KOPT-K1 (cell line): ENCODE data around the gene C12orf57.

ENCODE experiments used
- H3K27ac ChIP-seq: fragments of 200-600 bp; sonication (generic); 2 replicates; pipeline ENCODE4 v1.5.1; 2016; ENCODE audit warnings: antibody characterized with exemption, mild to moderate bottlenecking, low read depth, low read length; ENCODE audit not compliant: poor library complexity, severe bottlenecking
- H3K36me3 ChIP-seq: fragments of 200-600 bp; sonication (generic); 2 replicates; pipeline ENCODE4 v1.5.1; 2017; ENCODE audit warnings: antibody characterized with exemption, mild to moderate bottlenecking, low read length, moderate library complexity; ENCODE audit not compliant: insufficient read depth
- H3K9me3 ChIP-seq: fragments of 200-600 bp; sonication (generic); 2 replicates; pipeline ENCODE4 v1.5.1; 2017; ENCODE audit warnings: antibody characterized with exemption, low read length, mild to moderate bottlenecking; ENCODE audit not compliant: insufficient read depth, poor library complexity, severe bottlenecking

Gene C12orf57

GRCh38 chr12:6941782-6942181, 2.0 kb upstream of the C12orf57 start:
- peaks cover 16% of the 10 kb centered on the region; the same call in 1 of the 2 replicates for H3K36me3 ChIP-seq
- no peak overlapping the region for H3K27ac ChIP-seq

DNA sequence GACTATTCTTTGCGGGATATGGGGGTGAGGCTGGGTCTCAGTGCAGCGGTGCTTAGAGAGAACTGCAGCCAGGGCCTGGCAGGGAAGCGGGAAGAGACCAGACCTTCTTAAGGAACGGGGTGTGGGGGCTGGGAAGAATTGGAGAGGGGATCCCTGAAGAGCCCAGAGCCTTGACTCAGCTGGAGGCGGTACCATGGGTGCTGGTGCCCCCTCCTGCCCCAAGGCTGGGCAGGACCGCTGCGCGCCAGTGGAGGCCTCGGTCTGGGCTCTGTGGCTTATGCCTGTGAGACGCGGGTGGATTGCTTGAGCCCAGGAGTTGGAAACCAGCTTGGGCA, 1.5 kb upstream of the C12orf57 start:
- Histone ChIP-seq H3K9me3 (no peaks in the 10 kb centered on the region), H3K36me3 (peaks cover 16% of the 10 kb centered on the region; the same call in 1 of the 2 replicates), H3K27ac (peak overlapping the region; percentile 93)

More at GRCh38 chr12:6941782-6942181, 2.0 kb upstream of the C12orf57 start:
- no peaks in the 10 kb centered on the region for H3K9me3 ChIP-seq

DNA sequence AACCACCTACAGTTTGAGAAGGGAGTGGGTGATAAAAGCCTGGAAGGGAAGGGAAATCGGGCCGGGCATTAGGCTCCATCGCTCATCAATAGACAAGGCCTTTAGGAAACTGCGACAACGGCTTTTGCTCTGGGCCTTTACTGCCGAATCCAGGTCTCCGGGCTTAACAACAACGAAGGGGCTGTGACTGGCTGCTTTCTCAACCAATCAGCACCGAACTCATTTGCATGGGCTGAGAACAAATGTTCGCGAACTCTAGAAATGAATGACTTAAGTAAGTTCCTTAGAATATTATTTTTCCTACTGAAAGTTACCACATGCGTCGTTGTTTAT, 467 bp upstream of the C12orf57 start:
- H3K36me3 ChIP-seq, result peaks cover 16% of the 10 kb centered on the region; the same call in 1 of the 2 replicates
- peak overlapping the region; percentile 93 for H3K27ac ChIP-seq
- no peaks in the 10 kb centered on the region for H3K9me3 ChIP-seq

DNA sequence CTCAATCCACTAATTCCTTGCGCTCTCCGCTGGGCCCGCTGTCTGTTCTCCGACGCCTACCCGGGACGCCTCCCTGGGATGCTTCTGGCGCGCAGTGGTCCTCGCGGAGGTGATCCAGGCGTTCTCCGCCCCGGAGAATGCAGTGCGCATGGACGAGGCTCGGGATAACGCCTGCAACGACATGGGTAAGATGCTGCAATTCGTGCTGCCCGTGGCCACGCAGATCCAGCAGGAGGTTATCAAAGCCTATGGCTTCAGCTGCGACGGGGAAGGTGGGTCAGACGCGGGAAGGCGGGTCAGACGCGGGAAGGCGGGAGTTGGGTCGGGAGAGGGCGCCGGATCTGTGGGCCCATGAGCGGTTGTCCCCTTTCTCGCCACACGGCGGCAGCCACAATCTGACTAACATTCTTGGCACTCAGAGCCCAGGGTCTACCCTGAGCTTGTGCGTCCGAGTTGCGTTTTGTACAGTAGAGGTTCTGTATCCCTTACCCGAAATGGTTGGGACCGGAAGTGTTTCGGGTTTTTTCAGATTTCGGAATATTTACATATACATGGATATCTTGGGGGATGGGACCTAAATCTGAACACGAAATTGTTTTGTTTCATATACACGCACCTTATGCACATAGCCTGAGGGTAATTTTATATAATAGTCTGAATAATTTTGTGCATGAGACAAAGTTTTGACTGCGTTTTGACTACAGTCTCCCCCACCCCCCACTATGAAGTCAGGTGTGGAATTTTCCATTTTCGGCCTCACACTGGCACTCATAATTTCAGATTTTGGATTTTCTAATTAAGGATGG, 762 bp downstream of the C12orf57 start:
- Histone ChIP-seq H3K27ac (peak overlapping the region; percentile 93), H3K9me3 (no peaks in the 10 kb centered on the region), H3K36me3 (peaks cover 16% of the 10 kb centered on the region; the same call in 1 of the 2 replicates)

DNA sequence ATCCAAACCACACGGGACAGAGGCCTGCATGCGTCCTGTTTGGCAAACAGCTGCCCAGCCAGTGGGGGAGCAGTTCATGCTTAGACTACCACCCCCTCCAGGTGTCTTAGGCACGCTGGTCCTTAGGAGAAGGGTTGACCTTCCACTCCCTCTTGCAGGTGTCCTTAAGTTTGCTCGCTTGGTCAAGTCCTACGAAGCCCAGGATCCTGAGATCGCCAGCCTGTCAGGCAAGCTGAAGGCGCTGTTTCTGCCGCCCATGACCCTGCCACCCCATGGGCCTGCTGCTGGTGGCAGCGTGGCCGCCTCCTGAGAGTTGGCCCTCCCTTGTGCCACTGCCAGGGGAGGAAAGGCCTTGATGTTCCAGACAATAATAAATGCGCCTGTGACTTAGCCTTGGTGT, 1.8 kb downstream of the C12orf57 start:
- Histone ChIP-seq H3K27ac (peak overlapping the region; percentile 93), H3K36me3 (peaks cover 12% of the 10 kb centered on the region; the same call in 1 of the 2 replicates)

DNA sequence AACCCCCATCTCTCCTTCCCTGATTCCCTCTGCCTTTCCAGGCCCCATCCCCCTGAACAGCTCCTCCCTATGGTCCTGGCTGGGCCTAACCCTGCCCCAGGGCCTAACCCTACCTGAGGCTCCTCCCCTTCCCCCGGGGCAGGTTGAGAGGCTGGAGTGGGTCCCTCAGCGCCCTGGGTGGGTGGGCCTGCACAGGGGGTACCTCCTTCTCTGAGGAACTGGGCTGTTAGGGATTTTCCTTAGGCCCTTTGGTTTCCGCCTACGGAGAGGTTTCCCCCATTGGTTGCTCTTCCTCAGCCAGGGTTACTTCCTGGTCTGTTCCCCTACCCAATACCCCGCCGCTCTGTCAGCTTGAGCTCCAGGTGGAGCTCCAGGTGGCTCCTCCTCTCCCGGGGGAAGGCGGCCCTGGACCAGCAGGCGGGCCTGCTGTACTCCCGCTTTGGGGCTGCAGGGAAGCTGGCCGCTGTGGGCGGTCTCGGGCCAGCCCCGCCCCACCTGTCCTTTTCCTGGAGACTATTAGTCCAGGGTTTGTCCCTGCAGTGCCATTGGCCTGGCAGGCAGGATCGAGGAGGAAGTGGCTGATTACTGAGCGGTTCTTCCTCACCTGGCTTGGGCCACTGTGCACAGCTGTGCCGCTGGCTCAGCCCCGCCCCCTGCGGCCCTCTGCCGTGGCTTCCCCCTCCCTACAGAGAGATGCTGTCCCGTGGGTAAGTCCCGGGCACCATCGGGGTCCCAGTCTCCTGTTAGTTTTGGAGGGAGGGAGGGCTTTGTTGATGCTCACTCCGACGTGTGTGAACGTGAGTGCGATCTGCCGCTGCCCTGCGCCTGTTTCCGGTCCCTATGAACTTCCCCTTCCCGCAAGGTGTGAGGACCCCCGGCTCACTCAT, 2.5 kb downstream of the C12orf57 start:
- Histone ChIP-seq H3K9me3 (no peaks in the 10 kb centered on the region), H3K27ac (peak overlapping the region; percentile 93), H3K36me3 (peaks cover 6% of the 10 kb centered on the region; the same call in 1 of the 2 replicates)

More for the DNA sequence above, 1.8 kb downstream of the C12orf57 start:
- H3K9me3 ChIP-seq, result no peaks in the 10 kb centered on the region

- no peak overlapping the region for H3K27ac ChIP-seq
- no peaks in the 10 kb centered on the region for H3K9me3 ChIP-seq
Observed at GRCh38 chr12:6946920-6947374, 3.1 kb downstream of the C12orf57 start.

DNA sequence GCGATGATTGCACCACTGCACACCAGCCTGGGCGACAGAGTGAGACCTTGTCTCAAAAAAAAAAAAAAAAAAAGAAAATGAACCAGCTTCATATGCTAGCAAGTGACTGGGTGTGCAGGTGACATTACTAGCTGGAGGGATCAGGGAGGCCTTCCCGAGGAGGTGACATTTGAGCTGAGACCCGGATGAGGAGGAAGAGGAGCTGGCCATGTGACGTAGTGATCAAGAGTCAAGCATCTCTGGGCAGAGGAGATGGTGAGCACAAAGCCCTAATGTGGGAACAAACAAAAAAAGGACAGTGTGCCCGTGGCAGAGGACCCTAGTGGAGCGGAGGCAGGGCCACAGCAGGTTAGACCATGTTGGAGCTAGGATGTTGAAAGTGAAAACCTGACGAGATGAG, 3.8 kb downstream of the C12orf57 start:
- Histone ChIP-seq H3K9me3 (no peaks in the 10 kb centered on the region), H3K27ac (no peak overlapping the region), H3K36me3 (no peaks in the 10 kb centered on the region)

More at GRCh38 chr12:6946920-6947374, 3.1 kb downstream of the C12orf57 start:
- no peaks in the 10 kb centered on the region for H3K36me3 ChIP-seq

- Histone ChIP-seq H3K36me3 (no peaks in the 10 kb centered on the region), H3K9me3 (no peaks in the 10 kb centered on the region), H3K27ac (peak overlapping the region; percentile 15)
Observed at GRCh38 chr12:6948873-6949594, 5.2 kb downstream of the C12orf57 start.

DNA sequence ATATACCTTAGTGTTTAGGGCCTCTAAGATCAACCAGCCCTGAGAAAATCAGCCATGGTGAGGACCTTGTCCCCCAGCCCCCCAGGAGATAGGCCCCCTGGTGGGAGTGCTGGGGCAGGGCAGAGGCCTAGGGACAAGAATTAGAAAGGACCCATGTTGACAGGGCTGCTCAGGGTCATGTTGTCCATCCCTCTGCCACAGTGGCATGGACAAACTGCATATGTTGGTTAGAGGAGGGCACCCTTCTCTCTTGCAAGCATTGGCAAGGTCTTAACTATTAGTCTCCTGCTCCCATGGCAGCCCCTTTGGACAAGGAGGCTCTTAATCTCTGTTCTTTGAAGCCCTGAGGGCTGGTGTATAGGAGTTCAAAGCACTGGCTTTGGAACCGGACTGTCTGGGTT, 6.6 kb downstream of the C12orf57 start:
- H3K36me3 ChIP-seq, result peaks cover 12% of the 10 kb centered on the region
- H3K27ac ChIP-seq, result peak overlapping the region; percentile 97
- H3K9me3 ChIP-seq, result no peaks in the 10 kb centered on the region

DNA sequence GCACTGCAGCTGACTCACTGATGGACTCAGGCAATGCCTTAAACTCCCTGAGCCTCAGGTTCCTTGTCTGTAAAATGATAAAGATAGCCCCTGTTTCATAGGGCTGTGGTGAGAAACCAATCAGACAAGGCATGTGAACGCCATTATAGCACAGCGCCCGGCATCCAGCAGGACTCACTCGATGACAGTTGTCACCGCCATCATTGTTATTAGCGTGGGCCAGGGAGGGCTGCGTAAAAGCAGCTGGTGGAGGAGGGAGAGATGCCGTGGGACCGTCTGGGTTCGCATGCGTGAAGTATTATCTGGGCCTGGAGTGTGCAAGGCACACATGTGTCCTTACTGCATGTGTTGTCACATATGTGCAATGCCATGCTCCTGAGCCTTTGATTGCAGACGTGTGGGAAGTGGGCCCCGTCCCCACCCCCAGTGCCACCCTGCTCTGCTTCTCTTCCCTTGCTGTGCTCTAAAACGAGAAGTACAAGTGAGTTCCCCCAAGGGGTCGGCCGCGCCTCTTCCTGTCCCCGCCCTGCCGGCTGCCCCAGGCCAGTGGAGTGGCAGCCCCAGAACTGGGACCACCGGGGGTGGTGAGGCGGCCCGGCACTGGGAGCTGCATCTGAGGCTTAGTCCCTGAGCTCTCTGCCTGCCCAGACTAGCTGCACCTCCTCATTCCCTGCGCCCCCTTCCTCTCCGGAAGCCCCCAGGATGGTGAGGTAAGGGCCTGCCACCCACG, 7.2 kb downstream of the C12orf57 start, which contains the start of gene PTPN6:
Gene PTPN6 (plus strand): TSS at position 546 of the 730 bp plus-strand sequence. CDS start 157 bp downstream, at position 703.
- H3K36me3 ChIP-seq, result peaks cover 17% of the 10 kb centered on the region
- no peaks in the 10 kb centered on the region for H3K9me3 ChIP-seq
- peak within 1 kb of the TSS; percentile 97 for H3K27ac ChIP-seq

- Histone ChIP-seq H3K27ac (peak overlapping the region; percentile 97), H3K36me3 (peaks cover 24% of the 10 kb centered on the region), H3K9me3 (no peaks in the 10 kb centered on the region)
Observed at GRCh38 chr12:6951551-6952120, 7.8 kb downstream of the C12orf57 start.

- Histone ChIP-seq H3K36me3 (peaks cover 31% of the 10 kb centered on the region), H3K9me3 (no peaks in the 10 kb centered on the region), H3K27ac (peak overlapping the region; percentile 97)
Observed at GRCh38 chr12:6952121-6952862, 8.5 kb downstream of the C12orf57 start.
